IMR-90 (cell line): ENCODE data around the gene AKIRIN1. TPM values are rescaled to one million over a fixed set of nuclear protein-coding genes. Genes with fewer than 3 reads are reported as not detected.
"Not testable (repeated sequence)": the region's sequence is repeated elsewhere in the genome, so short reads cannot be mapped to it uniquely, and the experiment has no call there.

Experiments
- ATAC-seq: fragments of 200-7000 bp; cut with Tn5 transposase; 2 replicates; pipeline ENCODE4 v1.9.1; 2020; ENCODE audit warnings: low read depth, mild to moderate bottlenecking, moderate library complexity
- BruUV-seq: library from RNA; stranded (reverse); fragments of 400-500 nt; replicated peaks from 2 replicates; lab custom pipeline; 2021; lab: Mats Ljungman, UMichigan
- CTCF ChIA-PET: fragments of 300-600 bp; formaldehyde crosslinking; extraction: SDS; loops from one replicate; lab custom pipeline; 2021; ENCODE audit warnings: antibody characterized with exemption; lab: Yijun Ruan, JAX
- POLR2A ChIA-PET: fragments of 300-600 bp; sonication (Branson Sonifier 250); formaldehyde crosslinking; loops from one replicate; lab custom pipeline; 2022; ENCODE audit warnings: antibody characterized with exemption; ENCODE audit not compliant: unreplicated experiment; lab: Charles Lee
- DNase-seq: peaks from one replicate; pipeline ENCODE4 v3.0.0; 2013
- H2AFZ ChIP-seq: replicated peaks from 2 replicates; pipeline ENCODE3; 2013; ENCODE audit warnings: low read length, mild to moderate bottlenecking; ENCODE audit not compliant: poor library complexity
- H2AK5ac ChIP-seq: 2 replicates; pipeline ENCODE4 v1.6.1; 2013; ENCODE audit warnings: low read depth, low read length, inconsistent platforms
- H2AK9ac ChIP-seq: replicated peaks from 2 replicates; pipeline ENCODE3; 2013; ENCODE audit warnings: mild to moderate bottlenecking, low read depth, low read length, moderate library complexity; ENCODE audit not compliant: poor library complexity
- H2BK120ac ChIP-seq: 2 replicates; pipeline ENCODE4 v1.6.1; 2013; ENCODE audit warnings: low read depth, low read length, inconsistent platforms
- H2BK15ac ChIP-seq: 3 replicates; pipeline ENCODE4 v1.6.1; 2013; ENCODE audit warnings: low read depth, low read length, inconsistent platforms
- H2BK20ac ChIP-seq: 2 replicates; pipeline ENCODE4 v1.6.1; 2013; ENCODE audit warnings: low read depth, mild to moderate bottlenecking, inconsistent platforms, low read length, moderate library complexity
- H2BK5ac ChIP-seq: 2 replicates; pipeline ENCODE4 v1.6.1; 2013; ENCODE audit warnings: mild to moderate bottlenecking, low read depth, low read length, inconsistent platforms; ENCODE audit not compliant: poor library complexity, severe bottlenecking
- H3K14ac ChIP-seq: replicated peaks from 2 replicates; pipeline ENCODE4 v1.6.1; 2013; ENCODE audit warnings: low read depth, low read length, inconsistent platforms
- H3K18ac ChIP-seq: 2 replicates; pipeline ENCODE4 v1.6.1; 2013; ENCODE audit warnings: low read depth, low read length, control low read depth
- H3K23ac ChIP-seq: 2 replicates; pipeline ENCODE4 v1.6.1; 2013; ENCODE audit warnings: low read depth, low read length, inconsistent platforms
- H3K27ac ChIP-seq: 2 replicates; pipeline ENCODE4 v1.5.1; 2013; ENCODE audit warnings: mild to moderate bottlenecking, control low read depth, low read length; ENCODE audit not compliant: insufficient read depth
- H3K27me3 ChIP-seq: 2 replicates; pipeline ENCODE4 v1.6.1; 2013; ENCODE audit warnings: low read length; ENCODE audit not compliant: control insufficient read depth, insufficient read depth
- H3K36me3 ChIP-seq: 2 replicates; pipeline ENCODE4 v1.6.1; 2013; ENCODE audit warnings: low read length, mixed read lengths; ENCODE audit not compliant: control insufficient read depth, insufficient read depth
- H3K4ac ChIP-seq: 2 replicates; pipeline ENCODE4 v1.6.1; 2013; ENCODE audit warnings: low read depth, low read length, inconsistent platforms
- H3K4me1 ChIP-seq: 2 replicates; pipeline ENCODE4 v1.6.1; 2013; ENCODE audit warnings: low read length, mixed read lengths; ENCODE audit not compliant: control insufficient read depth, insufficient read depth
- H3K4me2 ChIP-seq: 2 replicates; pipeline ENCODE4 v1.6.1; 2013; ENCODE audit warnings: low read depth, mild to moderate bottlenecking, control low read depth, low read length, moderate library complexity
- H3K4me3 ChIP-seq: 2 replicates; pipeline ENCODE4 v1.5.1; 2013; ENCODE audit warnings: low read depth, mild to moderate bottlenecking, control low read depth, low read length, moderate library complexity; ENCODE audit not compliant: insufficient read depth
- H3K56ac ChIP-seq: 2 replicates; pipeline ENCODE4 v1.6.1; 2013; ENCODE audit warnings: low read length, inconsistent platforms; ENCODE audit not compliant: insufficient read depth; ENCODE audit errors: extremely low read depth
- H3K79me1 ChIP-seq, 2 experiments: 2 replicates each; pipeline ENCODE4 v1.6.1; 2013; ENCODE audit warnings: low read length in 2 of 2, inconsistent platforms in 1 of 2, low read depth in 1 of 2
- H3K9ac ChIP-seq: 2 replicates; pipeline ENCODE4 v1.6.1; 2013; ENCODE audit warnings: low read depth, low read length, control low read depth
- H3K9me1 ChIP-seq: 2 replicates; pipeline ENCODE4 v1.6.1; 2013; ENCODE audit warnings: low read length, inconsistent platforms; ENCODE audit not compliant: insufficient read depth
- H3K9me3 ChIP-seq: 2 replicates; pipeline ENCODE4 v1.6.1; 2013; ENCODE audit warnings: low read length; ENCODE audit not compliant: control insufficient read depth, insufficient read depth
- H4K20me1 ChIP-seq: 2 replicates; pipeline ENCODE4 v1.6.1; 2013; ENCODE audit warnings: low read length, inconsistent platforms; ENCODE audit not compliant: insufficient read depth
- H4K5ac ChIP-seq: 2 replicates; pipeline ENCODE4 v1.6.1; 2013; ENCODE audit warnings: mild to moderate bottlenecking, low read depth, low read length, control low read depth
- H4K8ac ChIP-seq, 2 experiments: 2 replicates each; pipeline ENCODE4 v1.6.1; 2013; ENCODE audit warnings: low read depth in 2 of 2, low read length in 2 of 2, control low read depth in 1 of 2, inconsistent platforms in 1 of 2
- H4K91ac ChIP-seq: 2 replicates; pipeline ENCODE4 v1.6.1; 2013; ENCODE audit warnings: low read depth, low read length, inconsistent platforms; ENCODE audit not compliant: insufficient read depth
- WGBS, 2 experiments: methylation state at CpG; one replicate each; pipeline versions ENCODE4 v1.1.5 to v1.1.7; 2013; ENCODE audit warnings: missing lambda C conversion rate in 2 of 2; ENCODE audit not compliant: insufficient read length in 1 of 2; ENCODE audit errors: extremely low coverage in 2 of 2; 5-methylcytosine and 5-hydroxymethylcytosine counted together
- dilution Hi-C: fragments of 300-500 bp; cut with HindIII; formaldehyde crosslinking; loops from one replicate; pipeline ENCODE4 v1.14.3; 2018; ENCODE audit warnings: low sequenced_read_pairs; ENCODE audit not compliant: unreplicated experiment
- in situ Hi-C: fragments of 300-500 bp; cut with MboI; formaldehyde crosslinking; loops from 3 replicates; pipeline ENCODE4 v1.14.3; 2019; ENCODE audit warnings: low sequenced_read_pairs, inconsistent platforms, mixed read lengths
- intact Hi-C: fragments of 100-400 bp; cut with micrococcal nuclease; formaldehyde crosslinking; loops from 2 replicates; pipeline ENCODE4 v1.10.0; 2022
- polyA plus RNA-seq, 3 experiments: library from polyadenylated mRNA; depleted of rRNA; stranded (reverse); fragments of >200 nt; gene quantifications; 2 replicates each; pipeline ENCODE4 v1.2.3, GENCODE V29; 2012; ENCODE audit warnings: low replicate concordance in 1 of 3
- total RNA-seq: library from RNA; depleted of rRNA; stranded (reverse); fragments of >200 nt; gene quantifications from 2 replicates; pipeline ENCODE4 v1.2.3, GENCODE V29; 2012

AKIRIN1 gene
- total and polyA plus RNA-seq, 2 of the 4 experiments (the other 2 are of a cell fraction), result 42.5 to 44.2 TPM

DNA sequence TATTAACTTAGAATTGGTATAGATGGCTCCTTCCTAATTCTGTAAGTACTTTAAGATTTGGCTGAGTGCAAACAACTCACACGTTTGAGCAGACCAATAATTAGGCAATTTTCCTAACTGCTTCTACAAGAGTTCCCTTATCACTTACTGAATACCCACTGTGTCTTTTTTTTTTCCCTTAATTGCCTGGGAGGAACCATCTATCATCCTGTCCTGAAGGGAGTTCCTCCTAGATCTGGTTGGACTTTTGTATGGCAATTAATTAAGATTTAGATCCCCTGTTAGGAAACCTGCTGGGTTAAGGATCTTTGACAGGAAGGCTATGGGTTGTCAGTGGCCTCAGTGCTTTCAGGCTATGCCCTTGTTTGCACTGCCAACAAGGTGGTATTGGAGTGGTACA is 11.7 kb upstream of the AKIRIN1 start:
- H3K9me3 ChIP-seq, H2AK9ac ChIP-seq, H3K36me3 ChIP-seq, H3K79me1 ChIP-seq, H4K20me1 ChIP-seq, H3K18ac ChIP-seq, H3K14ac ChIP-seq, H3K23ac ChIP-seq, H2BK15ac ChIP-seq, dilution Hi-C loops, H3K27ac ChIP-seq, H4K91ac ChIP-seq, H4K5ac ChIP-seq, H3K56ac ChIP-seq, ATAC-seq, H3K4ac ChIP-seq, H3K4me3 ChIP-seq, H4K8ac ChIP-seq, CTCF ChIA-PET, H2AK5ac ChIP-seq, POLR2A ChIA-PET, H3K9ac ChIP-seq, intact Hi-C loops, H3K4me1 ChIP-seq, H2BK20ac ChIP-seq, H3K27me3 ChIP-seq, H2BK5ac ChIP-seq, H3K4me2 ChIP-seq, in situ Hi-C loops, H2AFZ ChIP-seq, DNase-seq, H3K9me1 ChIP-seq, BruUV-seq, H2BK120ac ChIP-seq: not testable (repeated sequence)
- no CpG with 5 or more reads among the region's 1 CpG for WGBS, 2 experiments
